LNCAP (cell line): ENCODE measurements around the gene DSP.

ENCODE experiments used
- CTCF ChIP-seq: fragments of 450-650 bp; IDR thresholded peaks from 2 replicates; pipeline ENCODE4 v1.5.1; 2017; ENCODE audit warnings: mild to moderate bottlenecking

Gene DSP

GRCh38 chr6:7538484-7538883 is 3.0 kb upstream of the DSP start:
- TF ChIP-seq CTCF: no peak

- TF ChIP-seq CTCF: no peak
These were observed 876 bp upstream of the DSP start for GRCh38 chr6:7540595-7540994.

GRCh38 chr6:7542065-7542873 is 798 bp downstream of the DSP start:
- TF ChIP-seq CTCF: no peak

GRCh38 chr6:7542874-7543624 is 1.6 kb downstream of the DSP start:
- TF ChIP-seq CTCF: no peak

- TF ChIP-seq CTCF: no peak
These were observed 2.4 kb downstream of the DSP start for GRCh38 chr6:7543789-7544424.

GRCh38 chr6:7544597-7544996 is 3.1 kb downstream of the DSP start:
- no peak for TF ChIP-seq CTCF

GRCh38 chr6:7545316-7546019 is 4.0 kb downstream of the DSP start:
- TF ChIP-seq CTCF: no peak
